Muscle layer of duodenum (tissue), 2 donors: ENCODE measurements around the gene SDCCAG8.

Source experiments
- H3K27ac ChIP-seq: one replicate; pipeline ENCODE4 v1.7.0; 2013; ENCODE audit warnings: mild to moderate bottlenecking, low read length
- H3K27me3 ChIP-seq: one replicate; pipeline ENCODE4 v1.7.0; 2013; ENCODE audit warnings: low read depth, mild to moderate bottlenecking, control low read depth, low read length
- H3K36me3 ChIP-seq, 2 donors: one replicate each; pipeline ENCODE4 v1.7.0; 2013; ENCODE audit warnings: low read length in 2 of 2, control low read depth in 1 of 2, mild to moderate bottlenecking in 1 of 2; ENCODE audit not compliant: insufficient read depth in 2 of 2, control insufficient read depth in 1 of 2
- H3K4me1 ChIP-seq, 2 donors: one replicate each; pipeline ENCODE4 v1.7.0; 2013; ENCODE audit warnings: low read length in 2 of 2, mild to moderate bottlenecking in 2 of 2, control low read depth in 1 of 2, moderate library complexity in 1 of 2; ENCODE audit not compliant: insufficient read depth in 2 of 2, control insufficient read depth in 1 of 2
- H3K4me3 ChIP-seq, 2 donors: one replicate each; pipeline ENCODE4 v1.7.0; 2013; ENCODE audit warnings: low read length in 2 of 2, low read depth in 1 of 2, mild to moderate bottlenecking in 1 of 2
- H3K9me3 ChIP-seq, 2 donors: one replicate each; pipeline ENCODE4 v1.7.0; 2013; ENCODE audit warnings: low read length in 2 of 2, control low read depth in 1 of 2, mild to moderate bottlenecking in 1 of 2; ENCODE audit not compliant: control insufficient read depth in 1 of 2
- donor health status: healthy.

The SDCCAG8 gene

GRCh38 chr1:243287123-243287460 is 31.3 kb downstream of the SDCCAG8 start:
- H3K36me3 ChIP-seq, result peaks cover 5 to 18% of the 10 kb centered on the region in 2 donors
- no peaks in the 10 kb centered on the region for H3K4me1 ChIP-seq
- H3K9me3 ChIP-seq, result no peaks in the 10 kb centered on the region
- H3K27ac ChIP-seq, result peak overlapping the region; percentile 71
- H3K4me3 ChIP-seq, result no peak overlapping the region
- no peaks in the 10 kb centered on the region for H3K27me3 ChIP-seq

- Histone ChIP-seq H3K4me3 (no peak overlapping the region), H3K9me3 (no peaks in the 10 kb centered on the region), H3K4me1 (no peaks in the 10 kb centered on the region), H3K27ac (peak overlapping the region; percentile 71), H3K36me3 (peaks cover 5 to 18% of the 10 kb centered on the region in 2 donors), H3K27me3 (no peaks in the 10 kb centered on the region)
These were observed 31.8 kb downstream of the SDCCAG8 start for GRCh38 chr1:243287652-243288051.

GRCh38 chr1:243288062-243288461 is 32.2 kb downstream of the SDCCAG8 start:
- Histone ChIP-seq H3K36me3 (peaks cover 5 to 18% of the 10 kb centered on the region in 2 donors), H3K9me3 (no peaks in the 10 kb centered on the region), H3K4me3 (no peak overlapping the region), H3K27ac (peak overlapping the region; percentile 71), H3K4me1 (no peaks in the 10 kb centered on the region), H3K27me3 (no peaks in the 10 kb centered on the region)

- no peak overlapping the region for H3K27ac ChIP-seq
- H3K9me3 ChIP-seq, result no peaks in the 10 kb centered on the region
- H3K4me3 ChIP-seq, result no peak overlapping the region
- no peaks in the 10 kb centered on the region for H3K27me3 ChIP-seq
- H3K4me1 ChIP-seq, result no peaks in the 10 kb centered on the region
- peaks cover 0 to 34% of the 10 kb centered on the region in 2 donors for H3K36me3 ChIP-seq
These were observed 35.5 kb downstream of the SDCCAG8 start for GRCh38 chr1:243291292-243291691.

GRCh38 chr1:243292117-243292516 is 36.3 kb downstream of the SDCCAG8 start:
- H3K27ac ChIP-seq, result no peak overlapping the region
- no peak overlapping the region for H3K4me3 ChIP-seq
- no peaks in the 10 kb centered on the region for H3K27me3 ChIP-seq
- H3K36me3 ChIP-seq, result peaks cover 4 to 28% of the 10 kb centered on the region in 2 donors
- H3K4me1 ChIP-seq, result no peaks in the 10 kb centered on the region
- H3K9me3 ChIP-seq, result no peaks in the 10 kb centered on the region

GRCh38 chr1:243293941-243294722 is 38.3 kb downstream of the SDCCAG8 start:
- Histone ChIP-seq H3K4me3 (no peak overlapping the region), H3K27me3 (no peaks in the 10 kb centered on the region), H3K36me3 (peaks cover 7 to 34% of the 10 kb centered on the region in 2 donors), H3K9me3 (no peaks in the 10 kb centered on the region), H3K27ac (no peak overlapping the region), H3K4me1 (no peaks in the 10 kb centered on the region)

- no peak overlapping the region for H3K27ac ChIP-seq
- no peak overlapping the region for H3K4me3 ChIP-seq
- no peaks in the 10 kb centered on the region for H3K9me3 ChIP-seq
- H3K4me1 ChIP-seq, result no peaks in the 10 kb centered on the region
- peaks cover 7 to 34% of the 10 kb centered on the region in 2 donors for H3K36me3 ChIP-seq
- no peaks in the 10 kb centered on the region for H3K27me3 ChIP-seq
These were observed 38.9 kb downstream of the SDCCAG8 start for GRCh38 chr1:243294723-243295121.

- H3K36me3 ChIP-seq, result peaks cover 7 to 43% of the 10 kb centered on the region in 2 donors
- no peak overlapping the region for H3K27ac ChIP-seq
- H3K27me3 ChIP-seq, result no peaks in the 10 kb centered on the region
- H3K4me3 ChIP-seq, result no peak overlapping the region
- H3K9me3 ChIP-seq, result no peaks in the 10 kb centered on the region
- no peaks in the 10 kb centered on the region for H3K4me1 ChIP-seq
These were observed 43.2 kb downstream of the SDCCAG8 start for GRCh38 chr1:243299069-243299468.

- no peaks in the 10 kb centered on the region for H3K9me3 ChIP-seq
- H3K4me3 ChIP-seq, result no peak overlapping the region
- peaks cover 7 to 35% of the 10 kb centered on the region in 2 donors for H3K36me3 ChIP-seq
- H3K27me3 ChIP-seq, result no peaks in the 10 kb centered on the region
- no peak overlapping the region for H3K27ac ChIP-seq
- no peaks in the 10 kb centered on the region for H3K4me1 ChIP-seq
These were observed 45.2 kb downstream of the SDCCAG8 start for GRCh38 chr1:243301059-243301458.

- Histone ChIP-seq H3K27me3 (no peaks in the 10 kb centered on the region), H3K27ac (no peak overlapping the region), H3K4me3 (no peak overlapping the region), H3K36me3 (peaks cover 7 to 11% of the 10 kb centered on the region in 2 donors), H3K4me1 (no peaks in the 10 kb centered on the region), H3K9me3 (no peaks in the 10 kb centered on the region)
These were observed 56.0 kb downstream of the SDCCAG8 start for GRCh38 chr1:243311809-243312208.

GRCh38 chr1:243312952-243313634 is 57.3 kb downstream of the SDCCAG8 start:
- Histone ChIP-seq H3K36me3 (peaks cover 9 to 11% of the 10 kb centered on the region in 2 donors), H3K4me3 (no peak overlapping the region), H3K9me3 (no peaks in the 10 kb centered on the region), H3K27me3 (no peaks in the 10 kb centered on the region), H3K27ac (peak overlapping the region; percentile 54), H3K4me1 (no peaks in the 10 kb centered on the region)
